Type B pancreatic cell (in vitro differentiated cells): ENCODE results near the gene LCE1E. TPM values are rescaled to one million over a fixed set of nuclear protein-coding genes. Genes with fewer than 3 reads are reported as not detected.

Experiments
- DNase-seq: peaks from one replicate; pipeline ENCODE4 v3.0.0; 2021; ENCODE audit warnings: mixed read lengths; ENCODE audit not compliant: unreplicated experiment; ENCODE audit errors: extremely low spot score
- H3K27ac Mint-ChIP-seq: 2 replicates; pipeline ENCODE4 v1.8.0; 2021; ENCODE audit warnings: mild to moderate bottlenecking, mixed read lengths
- H3K27me3 Mint-ChIP-seq: 2 replicates; pipeline ENCODE4 v1.8.0; 2021; ENCODE audit warnings: mixed read lengths
- H3K36me3 Mint-ChIP-seq: 2 replicates; pipeline ENCODE4 v1.8.0; 2021; ENCODE audit warnings: mixed read lengths
- H3K4me1 Mint-ChIP-seq: one replicate; pipeline ENCODE4 v1.8.0; 2021; ENCODE audit warnings: mixed read lengths; ENCODE audit not compliant: unreplicated experiment
- H3K4me3 Mint-ChIP-seq: 2 replicates; pipeline ENCODE4 v1.8.0; 2021; ENCODE audit warnings: mild to moderate bottlenecking, mixed read lengths
- H3K9me3 Mint-ChIP-seq: 2 replicates; pipeline ENCODE4 v1.8.0; 2021; ENCODE audit warnings: mixed read lengths
- total RNA-seq: library from RNA; stranded (reverse); gene quantifications from 2 replicates; pipeline ENCODE4 v1.2.1, GENCODE V29; 2021; ENCODE audit warnings: low replicate concordance
- TF ChIP-seq, protein P1 (sequence below): fragments of 200-600 bp; sonication (generic); conservative IDR thresholded peaks from 2 replicates; pipeline ENCODE4 v1.5.0; 2021; ENCODE audit warnings: antibody characterized with exemption, mild to moderate bottlenecking

LCE1E gene
- total RNA-seq, 1 donor from 2014 or later, result not detected

- no peaks in the 10 kb centered on the region for H3K4me1 Mint-ChIP-seq
- no peak overlapping the region for H3K27ac Mint-ChIP-seq
- TF ChIP-seq, protein P1, sequence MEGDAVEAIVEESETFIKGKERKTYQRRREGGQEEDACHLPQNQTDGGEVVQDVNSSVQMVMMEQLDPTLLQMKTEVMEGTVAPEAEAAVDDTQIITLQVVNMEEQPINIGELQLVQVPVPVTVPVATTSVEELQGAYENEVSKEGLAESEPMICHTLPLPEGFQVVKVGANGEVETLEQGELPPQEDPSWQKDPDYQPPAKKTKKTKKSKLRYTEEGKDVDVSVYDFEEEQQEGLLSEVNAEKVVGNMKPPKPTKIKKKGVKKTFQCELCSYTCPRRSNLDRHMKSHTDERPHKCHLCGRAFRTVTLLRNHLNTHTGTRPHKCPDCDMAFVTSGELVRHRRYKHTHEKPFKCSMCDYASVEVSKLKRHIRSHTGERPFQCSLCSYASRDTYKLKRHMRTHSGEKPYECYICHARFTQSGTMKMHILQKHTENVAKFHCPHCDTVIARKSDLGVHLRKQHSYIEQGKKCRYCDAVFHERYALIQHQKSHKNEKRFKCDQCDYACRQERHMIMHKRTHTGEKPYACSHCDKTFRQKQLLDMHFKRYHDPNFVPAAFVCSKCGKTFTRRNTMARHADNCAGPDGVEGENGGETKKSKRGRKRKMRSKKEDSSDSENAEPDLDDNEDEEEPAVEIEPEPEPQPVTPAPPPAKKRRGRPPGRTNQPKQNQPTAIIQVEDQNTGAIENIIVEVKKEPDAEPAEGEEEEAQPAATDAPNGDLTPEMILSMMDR, result no peak
- no peak overlapping the region for H3K4me3 Mint-ChIP-seq
- no peaks in the 10 kb centered on the region for H3K27me3 Mint-ChIP-seq
- H3K36me3 Mint-ChIP-seq, result no peaks in the 10 kb centered on the region
- H3K9me3 Mint-ChIP-seq, result peaks cover 13% of the 10 kb centered on the region
- DNase-seq, result no peak
Observed at GRCh38 chr1:152811050-152811449, 25.0 kb downstream of the LCE1E start.

GRCh38 chr1:152811671-152812070, 25.6 kb downstream of the LCE1E start, which contains the start of gene LCE1B:
Gene LCE1B, plus strand, starts transcription at chr1:152811971. Its CDS starts 476 bp downstream, at chr1:152812447.
- no peak within 1 kb of the TSS for H3K4me3 Mint-ChIP-seq
- H3K4me1 Mint-ChIP-seq, result no peaks in the 10 kb centered on the region
- no peak within 1 kb of the TSS for H3K27ac Mint-ChIP-seq
- H3K27me3 Mint-ChIP-seq, result no peaks in the 10 kb centered on the region
- peaks cover 13% of the 10 kb centered on the region for H3K9me3 Mint-ChIP-seq
- TF ChIP-seq, protein P1, result no peak
- DNase-seq, result no peak
- H3K36me3 Mint-ChIP-seq, result no peaks in the 10 kb centered on the region

DNA sequence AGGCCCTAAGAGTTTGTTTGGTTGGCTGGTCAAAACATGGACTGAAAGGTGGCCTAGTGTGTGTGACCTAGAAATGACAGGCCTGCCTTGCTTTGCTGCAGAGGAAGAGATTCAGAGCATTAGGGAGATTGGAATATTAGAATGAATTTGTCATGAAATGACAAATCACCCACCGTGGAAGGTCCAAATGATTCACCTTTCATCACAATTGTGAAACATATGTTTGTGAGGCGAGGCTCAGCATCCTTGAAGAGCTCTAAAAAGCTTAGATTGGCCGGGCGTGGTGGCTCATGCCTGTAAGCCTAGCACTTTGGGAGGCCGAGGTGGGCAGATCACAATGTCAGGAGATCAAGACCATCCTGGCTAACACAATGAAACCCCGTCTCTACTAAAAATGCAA, 31.3 kb downstream of the LCE1E start:
- no peak for DNase-seq
- Mint-ChIP-seq H3K27me3 (no peaks in the 10 kb centered on the region), H3K9me3 (peaks cover 17% of the 10 kb centered on the region), H3K36me3 (no peaks in the 10 kb centered on the region), H3K27ac (no peak overlapping the region), H3K4me1 (no peaks in the 10 kb centered on the region), H3K4me3 (no peak overlapping the region)
- TF ChIP-seq, protein P1, result no peak

DNA sequence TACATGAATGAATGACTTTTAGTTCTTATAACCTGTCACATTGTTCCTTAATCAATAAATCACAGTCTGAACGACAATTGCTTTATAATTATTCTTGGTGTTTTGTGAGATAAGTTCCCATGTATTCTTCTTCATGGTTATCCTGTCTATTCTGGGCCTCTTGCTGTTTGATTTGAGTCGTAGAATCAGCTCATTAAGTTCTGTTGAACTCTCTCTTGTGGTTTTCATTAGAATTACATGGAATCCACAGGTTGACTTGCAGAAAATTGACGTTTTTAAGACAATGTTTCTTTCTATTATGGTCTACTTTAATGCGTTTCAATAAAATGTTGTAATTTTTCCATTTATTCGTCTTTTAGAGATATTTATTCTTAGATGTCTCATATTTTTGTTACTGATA, 37.2 kb downstream of the LCE1E start:
- no peak overlapping the region for H3K4me3 Mint-ChIP-seq

DNA sequence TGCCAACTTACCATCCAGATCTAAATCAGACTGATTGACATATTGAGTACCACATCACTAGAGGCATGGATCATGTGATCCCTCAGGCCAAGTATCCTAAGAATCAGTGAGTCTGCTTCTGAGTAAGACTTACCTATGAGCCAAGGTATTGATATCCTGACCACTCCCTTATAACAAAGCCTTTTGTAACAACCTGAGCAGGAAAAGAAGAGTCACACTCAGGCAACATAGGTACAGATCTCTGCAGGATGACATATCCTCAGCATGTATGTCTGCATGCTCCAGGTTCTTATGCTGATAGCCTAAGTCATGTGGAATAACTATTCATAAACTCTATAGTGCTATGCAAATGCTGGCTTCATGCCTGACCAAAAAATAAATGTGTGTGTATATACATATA, 38.9 kb downstream of the LCE1E start:
- H3K4me1 Mint-ChIP-seq, result no peaks in the 10 kb centered on the region
- no peaks in the 10 kb centered on the region for H3K27me3 Mint-ChIP-seq
- H3K9me3 Mint-ChIP-seq, result no peaks in the 10 kb centered on the region
- H3K4me3 Mint-ChIP-seq, result no peak overlapping the region
- H3K36me3 Mint-ChIP-seq, result no peaks in the 10 kb centered on the region
- no peak overlapping the region for H3K27ac Mint-ChIP-seq
- TF ChIP-seq, protein P1, result no peak
- no peak for DNase-seq

More for the DNA sequence above, 37.2 kb downstream of the LCE1E start:
- peaks cover 4% of the 10 kb centered on the region for H3K9me3 Mint-ChIP-seq
- TF ChIP-seq, protein P1, result no peak
- DNase-seq, result no peak
- no peaks in the 10 kb centered on the region for H3K36me3 Mint-ChIP-seq
- H3K4me1 Mint-ChIP-seq, result no peaks in the 10 kb centered on the region
- no peak overlapping the region for H3K27ac Mint-ChIP-seq
- H3K27me3 Mint-ChIP-seq, result no peaks in the 10 kb centered on the region

- Mint-ChIP-seq H3K9me3 (no peaks in the 10 kb centered on the region), H3K36me3 (no peaks in the 10 kb centered on the region)
- TF ChIP-seq, protein P1, result no peak
Observed at GRCh38 chr1:152827173-152827572, 41.1 kb downstream of the LCE1E start, which contains the start of gene LCE1A. Gene LCE1A, plus strand, starts transcription at chr1:152827473. Its CDS starts 0 bp downstream, at chr1:152827473.

More at GRCh38 chr1:152827173-152827572, 41.1 kb downstream of the LCE1E start, which contains the start of gene LCE1A:
- no peak for DNase-seq
- Mint-ChIP-seq H3K27ac (no peak within 1 kb of the TSS), H3K4me3 (no peak within 1 kb of the TSS), H3K27me3 (no peaks in the 10 kb centered on the region), H3K4me1 (no peaks in the 10 kb centered on the region)
